ENCODE results near the gene SLC39A11.

DNA sequence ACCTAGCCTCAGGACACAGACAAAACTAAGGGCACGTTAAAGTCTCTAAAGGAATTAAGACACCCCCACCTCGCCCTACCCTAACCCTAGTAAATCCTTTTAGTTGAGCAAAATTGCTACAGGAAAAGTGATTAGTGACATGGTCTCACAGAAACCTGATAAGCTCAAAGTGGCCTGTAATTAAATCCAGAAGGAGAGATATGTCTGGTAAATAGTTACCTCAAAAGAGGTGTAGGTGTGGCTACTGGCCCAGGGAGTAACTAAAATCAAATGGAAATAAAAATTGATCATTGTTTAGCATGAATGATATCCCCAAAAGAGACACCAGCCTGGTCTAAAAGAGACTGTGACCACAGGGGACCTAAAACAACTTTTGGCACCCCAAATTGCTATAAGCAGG is 168.3 kb downstream of the SLC39A11 start:
- TF ChIP-seq, protein P1, sequence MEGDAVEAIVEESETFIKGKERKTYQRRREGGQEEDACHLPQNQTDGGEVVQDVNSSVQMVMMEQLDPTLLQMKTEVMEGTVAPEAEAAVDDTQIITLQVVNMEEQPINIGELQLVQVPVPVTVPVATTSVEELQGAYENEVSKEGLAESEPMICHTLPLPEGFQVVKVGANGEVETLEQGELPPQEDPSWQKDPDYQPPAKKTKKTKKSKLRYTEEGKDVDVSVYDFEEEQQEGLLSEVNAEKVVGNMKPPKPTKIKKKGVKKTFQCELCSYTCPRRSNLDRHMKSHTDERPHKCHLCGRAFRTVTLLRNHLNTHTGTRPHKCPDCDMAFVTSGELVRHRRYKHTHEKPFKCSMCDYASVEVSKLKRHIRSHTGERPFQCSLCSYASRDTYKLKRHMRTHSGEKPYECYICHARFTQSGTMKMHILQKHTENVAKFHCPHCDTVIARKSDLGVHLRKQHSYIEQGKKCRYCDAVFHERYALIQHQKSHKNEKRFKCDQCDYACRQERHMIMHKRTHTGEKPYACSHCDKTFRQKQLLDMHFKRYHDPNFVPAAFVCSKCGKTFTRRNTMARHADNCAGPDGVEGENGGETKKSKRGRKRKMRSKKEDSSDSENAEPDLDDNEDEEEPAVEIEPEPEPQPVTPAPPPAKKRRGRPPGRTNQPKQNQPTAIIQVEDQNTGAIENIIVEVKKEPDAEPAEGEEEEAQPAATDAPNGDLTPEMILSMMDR (IDR thresholded peaks at IDR 0.05), result no peak
- no peak for TF ChIP-seq POLR2A (IDR thresholded peaks at IDR 0.05)

Measured in esophagus squamous epithelium (tissue), 4 donors.